ENCODE data around the gene SLIT3.

Gene SLIT3

GRCh38 chr5:169300468-169301385 is at the start of gene SLIT3:
Gene SLIT3 (minus strand): TSS chr5:169301139. CDS start chr5:169300709, 430 bp downstream.
- DNase-seq (ENCODE audit: low spot score) = no peak

- DNase-seq (ENCODE audit: low spot score) = no peak
Observed at GRCh38 chr5:169350016-169350415, 49.1 kb upstream of the SLIT3 start.

- DNase-seq (ENCODE audit: low spot score) = no peak
Observed at GRCh38 chr5:169347786-169348185, 46.8 kb upstream of the SLIT3 start.

DNA sequence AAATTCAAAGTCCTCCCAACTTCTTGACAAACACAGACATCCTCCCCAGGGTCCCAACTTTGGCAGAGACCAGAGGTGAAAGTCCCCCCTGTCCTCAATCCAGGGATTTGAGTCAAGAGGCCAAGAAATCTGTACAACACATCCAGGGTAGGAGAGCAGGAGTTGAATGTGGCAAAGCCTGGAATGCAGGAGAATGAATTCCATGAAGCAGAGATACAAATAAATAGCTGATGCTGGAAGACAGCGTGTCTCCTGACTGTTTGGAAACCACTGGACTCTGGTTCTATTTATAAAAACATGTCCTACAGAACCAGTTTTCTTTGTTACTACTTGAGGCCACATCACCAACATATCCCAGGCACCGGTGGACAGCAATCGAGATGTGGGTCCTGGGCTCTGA is 43.7 kb upstream of the SLIT3 start:
- no peak for DNase-seq (ENCODE audit: low spot score)

GRCh38 chr5:169343766-169344165 is 42.8 kb upstream of the SLIT3 start:
- DNase-seq (ENCODE audit: low spot score) = no peak

DNA sequence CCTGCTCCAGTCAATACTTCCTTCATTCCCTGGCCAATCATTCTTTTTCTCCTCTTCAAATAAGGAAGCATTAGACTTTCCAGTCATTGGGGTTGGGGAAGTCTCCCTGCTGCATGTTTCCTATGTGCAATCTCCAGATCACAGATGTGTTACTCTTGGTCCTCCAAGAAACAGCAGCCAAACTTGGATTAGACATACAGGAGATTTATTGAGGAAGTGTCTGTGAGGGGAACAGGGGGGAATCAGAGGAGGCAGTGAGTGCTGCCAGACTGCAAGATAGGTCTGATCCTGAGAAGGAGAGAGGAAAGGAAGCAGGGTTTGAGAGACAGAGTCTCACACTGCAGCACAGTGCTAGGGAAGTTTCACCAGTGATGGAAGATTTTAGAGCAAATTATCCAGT is 40.6 kb upstream of the SLIT3 start:
- DNase-seq (ENCODE audit: low spot score) = no peak

GRCh38 chr5:169339869-169340268 is 38.9 kb upstream of the SLIT3 start:
- DNase-seq (ENCODE audit: low spot score) = no peak

DNA sequence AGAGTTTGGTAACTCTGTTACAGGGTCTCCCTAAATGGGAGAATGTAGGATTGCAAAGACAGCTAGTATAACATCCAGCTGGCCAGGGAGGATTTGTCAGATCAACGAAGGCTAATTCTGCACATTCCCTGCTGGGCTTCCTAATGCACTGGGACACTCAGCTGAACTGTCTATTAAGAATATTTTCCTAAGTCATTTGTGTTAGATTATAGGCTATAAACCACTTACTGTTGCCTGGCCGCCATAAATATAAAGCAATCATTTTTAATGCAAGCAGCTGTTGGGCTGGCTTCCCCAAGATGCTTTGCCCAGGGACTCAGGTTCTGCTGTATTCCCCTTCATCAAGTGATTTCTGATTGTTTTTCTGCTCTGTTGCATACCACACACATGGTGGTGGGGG is 35.3 kb upstream of the SLIT3 start:
- DNase-seq (ENCODE audit: low spot score) = no peak

- DNase-seq (ENCODE audit: low spot score) = no peak
Observed at GRCh38 chr5:169335806-169336205, 34.9 kb upstream of the SLIT3 start.

DNA sequence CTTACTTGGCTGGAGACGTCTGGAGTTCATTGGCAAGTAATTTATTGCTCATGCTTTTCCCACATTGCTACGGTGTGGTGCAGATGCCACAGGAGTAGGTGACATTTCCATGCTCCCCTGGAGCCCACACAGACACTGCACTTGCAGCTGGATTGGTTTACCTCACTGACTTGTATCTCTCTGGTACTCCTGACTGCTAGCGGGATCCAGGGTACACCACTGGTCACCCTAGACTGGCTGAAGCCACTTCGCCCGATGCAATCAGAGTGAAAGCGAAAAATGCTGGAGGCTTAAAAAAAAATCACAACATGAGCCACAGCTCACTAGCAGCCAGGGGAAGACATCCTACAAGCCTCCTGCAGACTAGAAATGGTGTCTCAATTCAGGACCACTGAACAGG is 32.6 kb upstream of the SLIT3 start:
- no peak for DNase-seq (ENCODE audit: low spot score)

DNA sequence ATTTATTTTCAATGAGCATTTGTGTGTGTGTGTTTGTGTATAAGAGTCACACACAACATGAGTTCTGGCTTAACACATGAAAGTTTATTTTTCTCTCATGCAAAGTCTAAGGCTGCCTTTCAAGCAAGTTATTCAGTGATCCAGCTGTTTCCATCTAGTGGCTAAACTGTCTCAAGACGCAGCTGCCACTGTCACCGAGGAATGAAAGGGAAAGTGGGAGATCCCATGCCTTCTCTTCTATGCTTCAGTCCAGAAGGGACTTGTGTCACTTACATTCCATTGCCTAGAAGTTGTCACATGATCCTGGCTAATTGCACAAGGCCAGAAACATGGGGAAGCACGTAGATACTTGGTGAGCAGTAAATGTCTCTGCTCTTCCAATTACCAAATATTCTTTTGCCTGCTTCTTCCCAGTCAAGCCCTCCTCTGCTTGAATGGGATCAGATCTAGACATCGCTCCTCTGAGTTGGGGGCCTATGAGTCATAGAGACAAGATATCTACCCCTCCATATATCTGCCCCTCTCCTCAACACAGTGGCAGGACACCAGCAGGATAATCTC is 30.4 kb upstream of the SLIT3 start:
- DNase-seq (ENCODE audit: low spot score) = no peak

DNA sequence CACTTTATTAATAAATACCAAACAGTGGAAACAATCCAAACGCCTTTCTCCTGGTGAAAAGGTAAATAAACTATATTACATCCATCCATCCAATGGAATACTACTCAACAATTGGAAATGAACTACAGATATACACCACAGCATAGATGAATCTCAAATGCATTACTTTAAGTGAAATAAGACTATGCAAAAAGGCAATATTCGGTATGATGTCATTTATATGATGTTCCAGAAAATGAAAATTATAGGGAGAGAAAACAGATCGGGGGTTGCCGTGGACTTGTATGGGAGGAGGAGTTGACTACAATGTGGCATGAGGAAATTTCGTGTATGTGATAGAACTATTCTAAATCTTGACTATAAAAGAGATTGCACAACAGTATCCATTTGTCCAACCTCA is 27.5 kb upstream of the SLIT3 start:
- no peak for DNase-seq (ENCODE audit: low spot score)

DNA sequence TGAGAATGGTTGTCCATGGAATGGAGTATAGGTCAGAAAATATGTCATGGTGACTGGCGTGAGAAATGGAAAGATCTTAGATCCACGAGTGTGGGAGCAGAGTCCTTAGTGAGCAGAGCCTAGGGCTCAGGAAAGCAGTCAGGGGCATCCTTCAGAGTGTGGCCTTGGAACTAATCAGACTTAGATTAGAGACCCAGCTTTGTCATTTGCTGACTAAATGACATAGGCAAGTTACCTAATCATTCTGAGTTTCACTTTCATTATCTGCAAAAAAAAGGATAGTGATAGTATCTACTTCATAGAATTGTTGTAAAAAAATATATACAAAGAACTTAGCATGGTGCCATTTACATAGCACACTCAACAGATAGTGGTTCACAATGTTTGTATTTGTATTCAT is 24.3 kb upstream of the SLIT3 start:
- DNase-seq (ENCODE audit: low spot score) = no peak

GRCh38 chr5:169318556-169318955 is 17.6 kb upstream of the SLIT3 start:
- no peak for DNase-seq (ENCODE audit: low spot score)

DNA sequence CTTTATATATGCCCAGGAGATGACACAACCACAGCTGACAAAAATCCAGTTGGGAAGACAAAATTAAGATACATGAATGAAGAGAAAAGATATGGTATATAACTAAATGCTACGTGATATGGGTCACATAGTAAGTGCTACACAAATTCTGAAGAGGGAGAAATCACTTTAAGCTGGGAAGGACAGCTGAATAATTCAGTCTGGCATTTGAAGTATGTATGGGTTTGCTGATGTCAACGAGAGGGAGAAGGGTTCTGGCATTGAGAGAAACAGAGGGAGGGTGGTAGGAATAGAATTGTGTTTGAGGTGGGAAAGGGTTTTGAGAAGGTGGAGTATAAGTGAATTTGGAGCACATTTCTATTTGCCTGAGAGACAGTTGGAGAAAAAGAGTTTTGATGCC is 6.7 kb upstream of the SLIT3 start:
- DNase-seq (ENCODE audit: low spot score) = no peak

DNA sequence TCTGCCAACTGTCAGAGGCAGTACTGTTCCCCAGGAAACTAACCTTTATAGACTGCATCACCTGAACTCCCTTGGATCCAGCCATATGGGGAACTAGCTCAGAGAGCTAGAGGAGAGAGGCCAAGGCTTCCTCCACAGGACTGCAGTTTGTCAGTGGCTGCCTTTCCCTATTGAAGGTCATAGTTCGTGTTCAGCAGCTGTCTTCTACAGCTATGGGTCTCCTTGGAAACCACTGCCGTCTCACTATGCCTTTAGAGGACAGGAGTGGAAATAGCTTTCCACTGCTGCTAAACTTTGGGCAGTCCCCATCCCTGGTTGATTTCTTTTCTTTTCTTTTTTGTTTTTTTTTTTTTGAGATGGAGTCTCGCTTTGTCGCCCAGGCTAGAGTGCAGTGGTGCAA is 4.4 kb upstream of the SLIT3 start:
- DNase-seq (ENCODE audit: low spot score) = no peak

DNA sequence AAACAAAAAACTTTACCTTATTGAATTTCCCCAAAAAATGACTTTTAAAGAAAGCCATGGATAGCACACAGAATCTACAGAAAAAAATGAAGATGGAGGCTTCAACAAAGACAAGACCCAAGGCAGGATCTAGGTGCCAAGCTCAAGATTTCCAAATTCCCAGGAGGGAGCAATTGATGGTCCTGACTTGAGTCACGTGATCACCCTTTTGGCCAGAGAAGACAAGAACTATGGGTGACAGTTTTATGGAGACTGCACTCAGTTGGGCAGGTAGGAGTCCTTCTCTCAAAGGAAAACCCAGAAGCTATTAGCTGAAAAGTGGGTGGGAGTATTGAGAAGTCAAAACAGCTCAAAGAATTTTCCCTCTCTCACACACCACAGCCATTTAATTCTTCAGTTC is 3.2 kb upstream of the SLIT3 start:
- DNase-seq (ENCODE audit: low spot score) = no peak

DNA sequence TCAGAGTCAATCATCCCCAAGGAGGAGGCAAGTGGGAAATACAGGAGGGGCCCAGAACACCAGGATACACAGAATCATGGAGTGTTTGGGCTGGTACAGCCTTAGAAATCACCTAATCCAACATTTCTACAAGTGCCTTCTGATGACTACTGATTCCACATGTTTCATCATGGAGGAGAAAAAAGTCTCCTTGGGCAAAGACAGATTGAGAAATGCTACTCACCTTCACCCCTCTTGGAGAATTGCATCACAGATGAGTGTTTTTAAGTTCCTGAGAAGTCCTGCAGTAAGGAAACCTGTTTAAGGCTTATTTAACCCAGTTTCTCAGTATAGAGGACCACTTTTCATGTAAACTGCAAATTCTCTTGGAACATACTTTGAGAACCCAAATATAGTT is 2.2 kb upstream of the SLIT3 start:
- no peak for DNase-seq (ENCODE audit: low spot score)

- DNase-seq (ENCODE audit: low spot score) = peak; percentile 70
Observed at GRCh38 chr5:169302491-169303118, 1.7 kb upstream of the SLIT3 start.

DNA sequence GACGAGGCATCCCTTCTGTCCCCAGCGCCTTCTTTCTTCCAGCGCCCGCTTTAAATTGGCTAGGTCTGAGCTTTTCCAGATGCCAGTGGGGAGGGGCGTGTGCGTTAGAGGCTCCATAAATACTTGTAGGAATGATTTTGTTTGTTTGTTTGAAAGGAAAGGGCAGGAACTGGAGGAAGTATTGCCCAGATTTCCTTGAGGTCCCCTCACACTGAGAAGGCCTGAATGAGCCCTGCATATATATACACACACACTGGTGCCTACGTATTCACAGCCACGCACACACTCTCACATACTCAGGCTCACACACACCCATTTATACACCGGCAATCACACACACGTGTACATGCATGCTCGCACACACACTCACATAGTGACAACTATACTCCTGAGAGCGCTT is 1.0 kb upstream of the SLIT3 start:
- no peak for DNase-seq (ENCODE audit: low spot score)

GRCh38 chr5:169301386-169301934 is 521 bp upstream of the SLIT3 start:
- no peak for DNase-seq (ENCODE audit: low spot score)

GRCh38 chr5:169299663-169300467 is 1.1 kb downstream of the SLIT3 start:
- DNase-seq (ENCODE audit: low spot score) = no peak
